SU-DHL-6 (cell line): ENCODE results near the gene SLAIN2.

Experiments used
- H2AFZ ChIP-seq: fragments of 200-600 bp; sonication (generic); 2 replicates; pipeline ENCODE4 v1.6.1; 2014; ENCODE audit warnings: low read depth, mild to moderate bottlenecking, moderate library complexity, mixed read lengths, antibody characterized with exemption, low read length; ENCODE audit not compliant: severe bottlenecking
- H3F3A ChIP-seq: fragments of 200-600 bp; shearing (Covaris generic); 2 replicates; pipeline ENCODE4 v1.6.0; 2016; ENCODE audit warnings: antibody characterized with exemption, mild to moderate bottlenecking; ENCODE audit not compliant: insufficient read depth
- H3K27ac ChIP-seq: fragments of 200-600 bp; sonication (generic); 2 replicates; pipeline ENCODE4 v1.5.1; 2016; ENCODE audit warnings: low read depth, mild to moderate bottlenecking, low read length, moderate library complexity, mixed read lengths
- H3K27me3 ChIP-seq: fragments of 200-600 bp; sonication (generic), shearing (Covaris generic); 2 replicates; pipeline ENCODE4 v1.6.0; 2014; ENCODE audit warnings: mild to moderate bottlenecking, low read length
- H3K36me3 ChIP-seq: fragments of 200-600 bp; sonication (generic); 2 replicates; pipeline ENCODE4 v1.6.1; 2014; ENCODE audit warnings: mild to moderate bottlenecking, low read length, mixed read lengths
- H3K4me2 ChIP-seq: fragments of 300-600, 200-600 bp; shearing (Covaris generic), sonication (generic); 2 replicates; pipeline ENCODE4 v1.6.0; 2014; ENCODE audit warnings: low read length, low read depth, mild to moderate bottlenecking; ENCODE audit not compliant: poor library complexity, severe bottlenecking
- H3K4me3 ChIP-seq: fragments of 200-600 bp; sonication (generic); 2 replicates; pipeline ENCODE4 v1.5.1; 2014; ENCODE audit warnings: antibody characterized with exemption, low read length, mild to moderate bottlenecking, mixed read lengths; ENCODE audit not compliant: insufficient read depth, poor library complexity, severe bottlenecking
- H3K79me2 ChIP-seq: fragments of 200-600 bp; sonication (generic); 2 replicates; pipeline ENCODE4 v1.6.1; 2014; ENCODE audit warnings: mild to moderate bottlenecking, low read length, moderate library complexity; ENCODE audit not compliant: insufficient read depth
- H3K9ac ChIP-seq: fragments of 200-600 bp; sonication (generic); 2 replicates; pipeline ENCODE4 v1.7.0; 2014; ENCODE audit warnings: mild to moderate bottlenecking, low read length
- H3K9me2 ChIP-seq: fragments of 200-600 bp; sonication (generic); replicated peaks from 2 replicates; pipeline ENCODE4 v1.6.1; 2014; ENCODE audit warnings: low read length; ENCODE audit not compliant: insufficient read depth
- H3K9me3 ChIP-seq: fragments of 200-600 bp; sonication (generic); 2 replicates; pipeline ENCODE4 v1.6.1; 2014; ENCODE audit warnings: low read length, mixed read lengths; ENCODE audit not compliant: insufficient read depth
- H4K20me1 ChIP-seq: fragments of 200-600 bp; sonication (generic); 2 replicates; pipeline ENCODE4 v1.6.1; 2014; ENCODE audit warnings: low read depth, mild to moderate bottlenecking, antibody characterized with exemption, low read length, moderate library complexity, mixed read lengths
- CTCF ChIP-seq: fragments of 200-600 bp; sonication (generic); IDR thresholded peaks from one replicate; pipeline ENCODE4 v1.5.1; 2017; ENCODE audit warnings: antibody characterized with exemption, mild to moderate bottlenecking, low read length, moderate library complexity; ENCODE audit not compliant: insufficient read depth, poor library complexity, severe bottlenecking
- EZH2phosphoT487 ChIP-seq: fragments of 200-600 bp; sonication (generic), shearing (Covaris generic); conservative IDR thresholded peaks from 2 replicates; pipeline ENCODE4 v1.6.1; 2018; ENCODE audit warnings: mild to moderate bottlenecking, antibody characterized with exemption, low read length, moderate library complexity, mixed read lengths

Gene SLAIN2

GRCh38 chr4:48337731-48338130 is 3.6 kb upstream of the SLAIN2 start:
- Histone ChIP-seq H4K20me1 (peaks cover under 1% of the 10 kb centered on the region; the same call in 1 of the 2 replicates), H3K36me3 (no peaks in the 10 kb centered on the region), H3K9ac (no peak overlapping the region), H3K27me3 (no peaks in the 10 kb centered on the region), H3K4me3 (no peak overlapping the region), H3K27ac (no peak overlapping the region), H3K79me2 (peaks cover 11% of the 10 kb centered on the region), H3K4me2 (no peak overlapping the region), H3K9me2 (no peaks in the 10 kb centered on the region), H3F3A (peaks cover 1% of the 10 kb centered on the region; the same call in 1 of the 2 replicates), H3K9me3 (no peaks in the 10 kb centered on the region), H2AFZ (no peak overlapping the region)
- TF ChIP-seq CTCF (no peak), EZH2phosphoT487 (no peak)

GRCh38 chr4:48339642-48340041 is 1.7 kb upstream of the SLAIN2 start:
- TF ChIP-seq EZH2phosphoT487 (no peak), CTCF (no peak)
- H3K36me3 ChIP-seq: no peaks in the 10 kb centered on the region
- no peaks in the 10 kb centered on the region for H3K27me3 ChIP-seq
- no peaks in the 10 kb centered on the region for H3K9me3 ChIP-seq
- no peak overlapping the region for H3K4me2 ChIP-seq
- H3K79me2 ChIP-seq: peaks cover 30% of the 10 kb centered on the region
- peaks cover 12% of the 10 kb centered on the region; the same call in 1 of the 2 replicates for H4K20me1 ChIP-seq
- H2AFZ ChIP-seq: no peak overlapping the region
- H3K9me2 ChIP-seq: no peaks in the 10 kb centered on the region
- H3K9ac ChIP-seq: no peak overlapping the region
- H3K4me3 ChIP-seq: no peak overlapping the region
- no peak overlapping the region for H3K27ac ChIP-seq
- peaks cover 8% of the 10 kb centered on the region; the same call in 1 of the 2 replicates for H3F3A ChIP-seq

GRCh38 chr4:48340276-48340964 is 909 bp upstream of the SLAIN2 start:
- Histone ChIP-seq H3K4me2 (peak overlapping the region; percentile 78), H4K20me1 (peaks cover 16% of the 10 kb centered on the region), H3K9ac (peak overlapping the region; percentile 95), H2AFZ (peak overlapping the region; percentile 97), H3K36me3 (no peaks in the 10 kb centered on the region), H3K79me2 (peaks cover 38% of the 10 kb centered on the region), H3K9me2 (no peaks in the 10 kb centered on the region), H3K27ac (peak overlapping the region; percentile 38), H3K4me3 (peak overlapping the region; percentile 76), H3K9me3 (no peaks in the 10 kb centered on the region), H3K27me3 (no peaks in the 10 kb centered on the region), H3F3A (peaks cover 8% of the 10 kb centered on the region; the same call in 1 of the 2 replicates)
- TF ChIP-seq CTCF (no peak), EZH2phosphoT487 (no peak)
